Gastrocnemius medialis (tissue), 4 donors: ENCODE measurements around the gene SVOPL.

Experiments
- CTCF ChIP-seq, 5 experiments: fragments of 450-650 bp in 3 of 5; fragments of 200-600 bp in 2 of 5; sonication (generic) in 2 of 5; IDR thresholded peaks in 4 of 5; conservative IDR thresholded peaks in 1 of 5; 1 replicate in 4 of 5; 2 replicates in 1 of 5; pipeline ENCODE4 v1.5.1; 2016 to 2019; ENCODE audit warnings: antibody characterized with exemption in 5 of 5, mild to moderate bottlenecking in 3 of 5, moderate library complexity in 3 of 5
- POLR2A ChIP-seq, 2 donors: fragments of 450-650 bp; IDR thresholded peaks; one replicate each; pipeline ENCODE4 v1.6.1; 2017; ENCODE audit warnings: antibody characterized with exemption in 2 of 2, mild to moderate bottlenecking in 2 of 2, moderate library complexity in 2 of 2

- TF ChIP-seq CTCF (IDR thresholded peaks at IDR 0.05 in 4 of 5, conservative IDR thresholded peaks at IDR 0.05 in 1 of 5) (no peak), POLR2A (IDR thresholded peaks at IDR 0.05) (no peak)
These were observed 78.3 kb downstream of the SVOPL start for GRCh38 chr7:138622841-138623240.
